Neural cell (in vitro differentiated cells): ENCODE measurements around the gene MDGA2. TPM values are rescaled to one million over a fixed set of nuclear protein-coding genes. Genes with fewer than 3 reads are reported as not detected.

Experiments used
- H2AFZ ChIP-seq: fragments of 200-600, 300-800 bp; sonication (generic), shearing (Covaris generic); 2 replicates; pipeline ENCODE4 v1.6.0; 2014; ENCODE audit warnings: low read depth, mild to moderate bottlenecking, antibody characterized with exemption, low read length, moderate library complexity
- H3F3A ChIP-seq: fragments of 200-600 bp; shearing (Covaris generic); 2 replicates; pipeline ENCODE4 v1.6.1; 2016; ENCODE audit warnings: mild to moderate bottlenecking, moderate library complexity, mixed read lengths, antibody characterized with exemption, low read length; ENCODE audit not compliant: insufficient read depth, poor library complexity, severe bottlenecking
- H3K27ac ChIP-seq: fragments of 200-600, 300-800 bp; sonication (generic), shearing (Covaris generic); 2 replicates; pipeline ENCODE4 v1.5.1; 2014; ENCODE audit warnings: mild to moderate bottlenecking, low read length, moderate library complexity
- H3K27me3 ChIP-seq: fragments of 300-800, 200-600 bp; sonication (generic), shearing (Covaris generic); 2 replicates; pipeline ENCODE4 v1.6.0; 2014; ENCODE audit warnings: mild to moderate bottlenecking, low read depth, low read length, moderate library complexity; ENCODE audit not compliant: insufficient read depth
- H3K36me3 ChIP-seq: fragments of 300-800, 200-600 bp; sonication (generic), shearing (Covaris generic); 2 replicates; pipeline ENCODE4 v1.5.1; 2014; ENCODE audit warnings: mild to moderate bottlenecking, antibody characterized with exemption, low read length, moderate library complexity; ENCODE audit not compliant: insufficient read depth
- H3K4me2 ChIP-seq: fragments of 300-800, 200-600 bp; sonication (generic), shearing (Covaris generic); 2 replicates; pipeline ENCODE4 v1.6.0; 2014; ENCODE audit warnings: mild to moderate bottlenecking, low read length
- H3K4me3 ChIP-seq: fragments of 300-800, 200-600 bp; sonication (generic), shearing (Covaris generic); 2 replicates; pipeline ENCODE4 v1.5.1; 2014; ENCODE audit warnings: mild to moderate bottlenecking, low read length, moderate library complexity
- H3K79me2 ChIP-seq: fragments of 200-600 bp; shearing (Covaris generic); replicated peaks from 2 replicates; pipeline ENCODE4 v1.6.0; 2014; ENCODE audit warnings: mild to moderate bottlenecking, low read length, moderate library complexity; ENCODE audit not compliant: insufficient read depth
- H3K9ac ChIP-seq: fragments of 300-800, 200-600 bp; sonication (generic), shearing (Covaris generic); 2 replicates; pipeline ENCODE4 v1.6.1; 2016; ENCODE audit warnings: mild to moderate bottlenecking, low read length, mixed read lengths
- H3K9me2 ChIP-seq: fragments of 200-600 bp; shearing (Covaris generic); 2 replicates; pipeline ENCODE4 v1.6.1; 2016; ENCODE audit warnings: mild to moderate bottlenecking, low read length, mixed read lengths; ENCODE audit not compliant: insufficient read depth
- H3K9me3 ChIP-seq: fragments of 200-600, 300-800 bp; sonication (generic), shearing (Covaris generic); 2 replicates; pipeline ENCODE4 v1.6.1; 2016; ENCODE audit warnings: mild to moderate bottlenecking, mixed run types, low read length, moderate library complexity, mixed read lengths
- H4K20me1 ChIP-seq: fragments of 200-600 bp; shearing (Covaris generic); 2 replicates; pipeline ENCODE4 v1.6.1; 2016; ENCODE audit warnings: mild to moderate bottlenecking, mixed run types; ENCODE audit not compliant: insufficient read depth
- EP300 ChIP-seq: fragments of 450-650 bp; conservative IDR thresholded peaks from 2 replicates; pipeline ENCODE4 v1.6.1; 2014; ENCODE audit warnings: antibody characterized with exemption, mild to moderate bottlenecking, moderate library complexity; ENCODE audit not compliant: poor library complexity, severe bottlenecking
- EZH2 ChIP-seq: fragments of 200-600, 300-800 bp; shearing (Covaris generic), sonication (generic); IDR thresholded peaks from 2 replicates; pipeline ENCODE4 v1.6.1; 2014; ENCODE audit warnings: antibody characterized with exemption, low read length, borderline replicate concordance, mild to moderate bottlenecking; ENCODE audit not compliant: insufficient read depth, poor library complexity, severe bottlenecking
- MXI1 ChIP-seq: fragments of 450-650 bp; conservative IDR thresholded peaks from 2 replicates; pipeline ENCODE4 v1.6.1; 2014; ENCODE audit warnings: antibody characterized with exemption, mild to moderate bottlenecking; ENCODE audit not compliant: poor library complexity, severe bottlenecking
- POLR2AphosphoS5 ChIP-seq: IDR thresholded peaks from 2 replicates; pipeline ENCODE4 v1.6.1; 2012
- RAD21 ChIP-seq: fragments of 450-650 bp; conservative IDR thresholded peaks from 2 replicates; pipeline ENCODE4 v1.6.1; 2014; ENCODE audit warnings: antibody characterized with exemption, mild to moderate bottlenecking, moderate library complexity
- SMC3 ChIP-seq: fragments of 450-650 bp; conservative IDR thresholded peaks from 2 replicates; pipeline ENCODE4 v1.6.1; 2014; ENCODE audit warnings: antibody characterized with exemption, mild to moderate bottlenecking, moderate library complexity; ENCODE audit not compliant: poor library complexity
- TAF1 ChIP-seq: IDR thresholded peaks from 2 replicates; pipeline ENCODE4 v1.6.1; 2012; ENCODE audit warnings: low read depth
- polyA plus RNA-seq: library from polyadenylated mRNA; depleted of rRNA; stranded (reverse); fragments of >200 nt; gene quantifications from 2 replicates; pipeline ENCODE4 v1.2.3, GENCODE V29; 2014
- TF ChIP-seq, protein P1 (sequence below): IDR thresholded peaks from 2 replicates; pipeline ENCODE4 v1.6.1; 2012; ENCODE audit warnings: borderline replicate concordance
- TF ChIP-seq, protein P2 (sequence below): fragments of 450-650 bp; IDR thresholded peaks from 2 replicates; pipeline ENCODE4 v1.5.1; 2014; ENCODE audit warnings: antibody characterized with exemption, mild to moderate bottlenecking, moderate library complexity; ENCODE audit not compliant: poor library complexity, severe bottlenecking

MDGA2 gene
- polyA plus RNA-seq, 1 donor from 2014 or later: 3.8 TPM

- no peak overlapping the region for H2AFZ ChIP-seq
- no peak for TF ChIP-seq MXI1
- H3K27me3 ChIP-seq: no peaks in the 10 kb centered on the region
Observed at GRCh38 chr14:47300796-47301195, 374.6 kb downstream of the MDGA2 start.

GRCh38 chr14:47297374-47297773, 378.0 kb downstream of the MDGA2 start:
- Histone ChIP-seq H3K79me2 (no peaks in the 10 kb centered on the region), H3K27ac (no peak overlapping the region), H3K9me3 (no peaks in the 10 kb centered on the region), H3K9ac (no peak overlapping the region), H2AFZ (no peak overlapping the region), H3K4me2 (no peak overlapping the region), H4K20me1 (no peaks in the 10 kb centered on the region), H3F3A (no peaks in the 10 kb centered on the region), H3K36me3 (no peaks in the 10 kb centered on the region), H3K27me3 (no peaks in the 10 kb centered on the region), H3K4me3 (no peak overlapping the region), H3K9me2 (no peaks in the 10 kb centered on the region)
- TF ChIP-seq EZH2: no peak
- no peak for TF ChIP-seq MXI1
- TF ChIP-seq, protein P1, sequence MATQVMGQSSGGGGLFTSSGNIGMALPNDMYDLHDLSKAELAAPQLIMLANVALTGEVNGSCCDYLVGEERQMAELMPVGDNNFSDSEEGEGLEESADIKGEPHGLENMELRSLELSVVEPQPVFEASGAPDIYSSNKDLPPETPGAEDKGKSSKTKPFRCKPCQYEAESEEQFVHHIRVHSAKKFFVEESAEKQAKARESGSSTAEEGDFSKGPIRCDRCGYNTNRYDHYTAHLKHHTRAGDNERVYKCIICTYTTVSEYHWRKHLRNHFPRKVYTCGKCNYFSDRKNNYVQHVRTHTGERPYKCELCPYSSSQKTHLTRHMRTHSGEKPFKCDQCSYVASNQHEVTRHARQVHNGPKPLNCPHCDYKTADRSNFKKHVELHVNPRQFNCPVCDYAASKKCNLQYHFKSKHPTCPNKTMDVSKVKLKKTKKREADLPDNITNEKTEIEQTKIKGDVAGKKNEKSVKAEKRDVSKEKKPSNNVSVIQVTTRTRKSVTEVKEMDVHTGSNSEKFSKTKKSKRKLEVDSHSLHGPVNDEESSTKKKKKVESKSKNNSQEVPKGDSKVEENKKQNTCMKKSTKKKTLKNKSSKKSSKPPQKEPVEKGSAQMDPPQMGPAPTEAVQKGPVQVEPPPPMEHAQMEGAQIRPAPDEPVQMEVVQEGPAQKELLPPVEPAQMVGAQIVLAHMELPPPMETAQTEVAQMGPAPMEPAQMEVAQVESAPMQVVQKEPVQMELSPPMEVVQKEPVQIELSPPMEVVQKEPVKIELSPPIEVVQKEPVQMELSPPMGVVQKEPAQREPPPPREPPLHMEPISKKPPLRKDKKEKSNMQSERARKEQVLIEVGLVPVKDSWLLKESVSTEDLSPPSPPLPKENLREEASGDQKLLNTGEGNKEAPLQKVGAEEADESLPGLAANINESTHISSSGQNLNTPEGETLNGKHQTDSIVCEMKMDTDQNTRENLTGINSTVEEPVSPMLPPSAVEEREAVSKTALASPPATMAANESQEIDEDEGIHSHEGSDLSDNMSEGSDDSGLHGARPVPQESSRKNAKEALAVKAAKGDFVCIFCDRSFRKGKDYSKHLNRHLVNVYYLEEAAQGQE: no peak
- no peak for TF ChIP-seq POLR2AphosphoS5
- TF ChIP-seq RAD21: no peak
- TF ChIP-seq EP300: no peak
- no peak for TF ChIP-seq SMC3
- TF ChIP-seq, protein P2, sequence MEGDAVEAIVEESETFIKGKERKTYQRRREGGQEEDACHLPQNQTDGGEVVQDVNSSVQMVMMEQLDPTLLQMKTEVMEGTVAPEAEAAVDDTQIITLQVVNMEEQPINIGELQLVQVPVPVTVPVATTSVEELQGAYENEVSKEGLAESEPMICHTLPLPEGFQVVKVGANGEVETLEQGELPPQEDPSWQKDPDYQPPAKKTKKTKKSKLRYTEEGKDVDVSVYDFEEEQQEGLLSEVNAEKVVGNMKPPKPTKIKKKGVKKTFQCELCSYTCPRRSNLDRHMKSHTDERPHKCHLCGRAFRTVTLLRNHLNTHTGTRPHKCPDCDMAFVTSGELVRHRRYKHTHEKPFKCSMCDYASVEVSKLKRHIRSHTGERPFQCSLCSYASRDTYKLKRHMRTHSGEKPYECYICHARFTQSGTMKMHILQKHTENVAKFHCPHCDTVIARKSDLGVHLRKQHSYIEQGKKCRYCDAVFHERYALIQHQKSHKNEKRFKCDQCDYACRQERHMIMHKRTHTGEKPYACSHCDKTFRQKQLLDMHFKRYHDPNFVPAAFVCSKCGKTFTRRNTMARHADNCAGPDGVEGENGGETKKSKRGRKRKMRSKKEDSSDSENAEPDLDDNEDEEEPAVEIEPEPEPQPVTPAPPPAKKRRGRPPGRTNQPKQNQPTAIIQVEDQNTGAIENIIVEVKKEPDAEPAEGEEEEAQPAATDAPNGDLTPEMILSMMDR: no peak
- TF ChIP-seq TAF1: no peak

More at GRCh38 chr14:47300796-47301195, 374.6 kb downstream of the MDGA2 start:
- no peaks in the 10 kb centered on the region for H3K79me2 ChIP-seq
- no peak overlapping the region for H3K27ac ChIP-seq
- no peaks in the 10 kb centered on the region for H3F3A ChIP-seq
- no peak overlapping the region for H3K9ac ChIP-seq
- no peaks in the 10 kb centered on the region for H3K9me3 ChIP-seq
- H3K9me2 ChIP-seq: no peaks in the 10 kb centered on the region
- no peaks in the 10 kb centered on the region for H3K36me3 ChIP-seq
- no peak overlapping the region for H3K4me3 ChIP-seq
- no peaks in the 10 kb centered on the region for H4K20me1 ChIP-seq
- H3K4me2 ChIP-seq: no peak overlapping the region

- Histone ChIP-seq H3K4me2 (no peak overlapping the region), H3K9me2 (no peaks in the 10 kb centered on the region), H3K36me3 (no peaks in the 10 kb centered on the region), H2AFZ (no peak overlapping the region), H3K79me2 (no peaks in the 10 kb centered on the region), H3K4me3 (no peak overlapping the region), H3K27me3 (no peaks in the 10 kb centered on the region), H3K27ac (no peak overlapping the region), H3K9ac (no peak overlapping the region), H3K9me3 (no peaks in the 10 kb centered on the region), H4K20me1 (no peaks in the 10 kb centered on the region), H3F3A (no peaks in the 10 kb centered on the region)
- TF ChIP-seq POLR2AphosphoS5: no peak
- no peak for TF ChIP-seq EZH2
- TF ChIP-seq EP300: no peak
- TF ChIP-seq, protein P2: no peak
- TF ChIP-seq TAF1: no peak
- no peak for TF ChIP-seq RAD21
- TF ChIP-seq SMC3: no peak
- no peak for TF ChIP-seq MXI1
- TF ChIP-seq, protein P1: no peak
Observed at GRCh38 chr14:47284283-47284682, 391.1 kb downstream of the MDGA2 start.
